HG02970 (cell line): Measurements from ENCODE around the gene TTC34.
"Not testable (repeated sequence)": the region's sequence is repeated elsewhere in the genome, so short reads cannot be mapped to it uniquely, and the experiment has no call there.

Experiments
- ATAC-seq: cut with Tn5 transposase; IDR thresholded peaks from one replicate; pipeline ENCODE4 v1.9.1; 2021; ENCODE audit warnings: mild to moderate bottlenecking, moderate library complexity, moderate number of reproducible peaks; ENCODE audit not compliant: unreplicated experiment, low FRiP score

Gene TTC34

DNA sequence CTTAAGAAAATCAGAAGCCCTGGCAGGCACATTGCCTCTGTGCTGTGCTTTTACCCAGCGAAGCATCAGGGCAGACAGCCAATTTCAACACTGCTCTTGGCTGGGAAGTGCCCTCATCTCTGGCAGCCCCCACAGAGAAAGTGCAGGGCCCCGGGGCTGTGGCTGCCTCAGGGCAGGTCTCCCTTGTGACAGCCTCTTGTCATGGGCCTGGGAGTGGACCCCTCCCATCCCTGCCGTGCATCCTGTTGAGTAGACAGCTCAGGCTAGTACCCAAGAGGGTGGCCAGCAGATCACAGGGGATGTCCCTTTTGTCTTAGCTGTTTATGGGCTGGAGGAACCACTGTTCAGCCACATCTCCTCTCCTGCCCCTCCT is 23.3 kb downstream of the TTC34 start:
- ATAC-seq: no peak

DNA sequence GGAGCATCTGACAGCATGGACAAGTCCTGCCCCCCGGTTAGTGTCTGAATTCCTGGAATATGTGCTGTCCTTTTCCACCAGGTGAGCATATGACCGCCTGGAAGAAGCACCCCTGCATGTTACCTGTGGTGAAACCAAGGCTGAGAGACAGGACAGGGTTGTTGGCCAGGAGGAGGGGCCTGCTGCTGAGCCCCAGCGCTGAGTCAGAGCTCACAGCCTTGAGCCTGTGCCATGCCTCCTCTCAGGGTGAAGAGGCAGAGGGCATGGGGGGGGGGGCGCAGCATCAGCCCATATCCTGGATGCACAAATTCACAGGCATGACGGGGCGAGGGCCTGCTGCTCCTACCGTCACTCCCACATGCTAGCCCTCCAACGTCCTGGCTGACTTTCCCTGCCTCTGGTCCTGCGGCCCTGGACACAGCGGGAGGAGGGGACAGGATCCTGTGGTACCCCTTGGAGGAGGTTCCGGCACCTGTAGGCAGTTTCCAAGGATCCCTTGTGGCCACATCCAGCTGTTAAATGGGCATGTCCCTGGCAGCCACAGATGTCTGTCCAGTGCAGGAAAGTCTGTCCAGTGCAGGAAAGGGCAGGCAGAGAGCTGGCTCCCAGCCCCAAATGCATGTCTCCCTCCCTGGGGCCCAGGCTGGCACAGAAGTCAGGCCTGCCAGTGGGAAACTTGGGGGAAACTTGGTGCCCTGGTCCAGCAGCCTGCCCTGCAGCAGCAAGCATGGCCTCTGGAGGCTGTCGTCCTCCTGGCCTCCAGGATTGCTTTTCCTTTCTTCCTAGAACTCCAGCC is 23.9 kb downstream of the TTC34 start:
- no peak for ATAC-seq

DNA sequence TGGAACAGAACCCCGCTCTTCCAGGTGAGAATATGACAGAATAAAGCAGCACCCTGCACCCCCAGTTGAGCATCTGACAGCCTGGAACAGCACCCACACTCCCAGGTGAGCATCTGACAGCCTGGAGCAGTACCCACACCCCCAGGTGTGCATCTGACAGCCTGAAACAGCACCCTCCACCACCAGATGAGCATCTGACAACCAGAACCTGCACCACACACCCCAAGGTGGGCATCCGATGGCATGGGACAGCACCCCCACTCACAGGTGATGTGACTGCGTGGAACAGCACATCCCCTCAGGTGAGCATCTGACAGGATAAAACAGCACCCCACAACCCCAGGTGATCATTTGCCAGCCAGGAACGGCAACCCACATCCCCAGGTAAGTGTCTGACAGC is 26.2 kb downstream of the TTC34 start:
- not testable (repeated sequence) for ATAC-seq

DNA sequence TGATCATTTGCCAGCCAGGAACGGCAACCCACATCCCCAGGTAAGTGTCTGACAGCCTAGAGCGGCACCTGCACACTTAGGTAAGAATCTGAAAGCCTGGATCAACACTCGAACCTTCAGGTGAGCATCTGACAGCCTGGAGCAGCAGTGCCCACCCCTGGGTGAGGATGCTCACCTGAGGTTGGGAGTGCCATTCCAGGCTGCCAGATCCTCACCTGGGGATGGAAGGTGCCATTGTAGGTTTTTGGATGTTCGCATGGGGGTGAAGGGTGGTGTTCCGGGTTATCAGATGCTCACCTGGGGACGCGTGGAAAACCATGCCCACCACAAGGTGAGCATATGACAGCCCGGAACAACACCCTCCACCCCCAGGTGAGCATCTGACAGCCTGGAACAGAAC is 33.4 kb downstream of the TTC34 start:
- not testable (repeated sequence) for ATAC-seq

DNA sequence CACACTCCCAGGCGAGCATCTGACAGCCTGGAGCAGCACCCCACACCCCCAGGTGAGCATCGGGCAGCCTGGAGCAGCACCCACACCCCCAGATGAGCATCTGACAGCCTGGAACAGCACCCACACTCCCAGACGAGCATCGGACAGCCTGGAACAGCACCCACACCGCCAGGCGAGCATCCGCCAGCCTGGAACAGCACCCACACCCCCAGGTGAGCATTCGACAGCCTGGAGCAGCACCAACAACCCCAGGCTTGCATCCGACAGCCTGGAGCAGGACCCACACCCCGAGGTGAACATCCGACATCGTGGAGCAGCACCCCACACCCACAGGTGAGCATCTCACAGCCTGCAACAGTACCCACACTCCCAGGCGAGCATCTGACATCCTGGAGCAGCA is 42.1 kb downstream of the TTC34 start:
- ATAC-seq: not testable (repeated sequence)

DNA sequence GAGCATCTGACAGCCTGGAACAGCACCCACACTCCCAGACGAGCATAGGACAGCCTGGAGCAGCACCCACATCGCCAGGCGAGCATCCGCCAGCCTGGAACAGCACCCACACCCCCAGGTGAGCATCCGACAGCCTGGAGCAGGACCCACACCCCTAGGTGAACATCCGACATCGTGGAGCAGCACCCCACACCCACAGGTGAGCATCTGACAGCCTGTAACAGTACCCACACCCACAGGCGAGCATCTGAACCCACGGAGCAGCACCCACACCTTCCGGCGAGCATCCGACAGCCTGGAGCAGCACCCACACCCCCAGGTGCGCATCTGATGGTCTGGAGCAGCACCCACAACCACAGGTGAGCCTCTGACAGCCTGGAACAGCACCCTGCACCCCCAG is 44.0 kb downstream of the TTC34 start:
- ATAC-seq: not testable (repeated sequence)

DNA sequence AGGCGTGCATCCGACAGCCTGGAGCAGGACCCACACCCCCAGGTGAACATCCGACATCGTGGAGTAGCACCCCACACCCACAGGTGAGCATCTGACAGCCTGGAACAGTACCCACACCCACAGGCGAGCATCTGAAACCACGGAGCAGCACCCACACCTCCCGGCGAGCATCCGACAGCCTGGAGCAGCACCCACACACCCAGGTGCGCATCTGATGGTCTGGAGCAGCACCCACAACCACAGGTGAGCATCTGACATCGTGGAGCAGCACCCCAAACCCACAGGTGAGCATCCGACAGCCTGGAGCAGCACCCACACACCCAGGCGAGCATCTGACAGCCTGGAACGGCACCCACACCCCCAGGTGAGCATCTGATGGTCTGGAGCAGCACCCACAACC is 46.1 kb downstream of the TTC34 start:
- not testable (repeated sequence) for ATAC-seq

DNA sequence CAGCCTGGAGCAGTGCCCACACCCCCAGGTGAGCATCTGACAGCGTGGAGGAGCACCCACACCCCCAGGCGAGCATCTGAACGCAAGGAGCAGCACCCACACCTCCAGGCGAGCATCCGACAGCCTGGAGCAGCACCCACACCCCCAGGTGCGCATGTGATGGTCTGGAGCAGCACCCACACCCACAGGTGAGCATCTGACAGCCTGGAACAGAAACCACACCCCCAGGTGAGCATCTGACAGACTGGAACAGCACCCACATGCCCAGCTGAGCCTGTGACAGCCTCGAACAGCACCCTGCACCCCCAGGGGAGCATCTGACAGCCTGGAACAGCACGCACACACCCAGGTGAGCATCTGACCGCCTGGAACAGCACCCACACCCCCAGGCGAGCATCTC is 46.9 kb downstream of the TTC34 start:
- ATAC-seq: not testable (repeated sequence)

DNA sequence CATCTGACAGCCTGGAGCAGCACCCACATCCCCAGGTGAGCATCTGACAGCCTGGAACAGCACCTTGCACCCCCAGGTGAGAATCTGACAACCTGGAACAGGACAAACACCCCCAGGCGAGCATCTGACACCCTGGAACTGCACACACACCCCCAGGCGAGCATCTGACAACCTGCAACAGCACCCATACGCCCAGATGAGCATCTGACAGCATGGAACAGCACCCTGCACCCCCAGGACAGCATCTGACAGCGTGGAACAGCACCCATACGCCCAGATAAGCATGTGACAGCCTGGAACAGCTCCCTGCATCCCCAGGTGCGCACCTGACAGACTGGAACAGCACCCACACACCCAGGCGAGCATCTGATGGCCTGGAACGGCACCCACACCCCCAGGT is 49.0 kb downstream of the TTC34 start:
- ATAC-seq: not testable (repeated sequence)

DNA sequence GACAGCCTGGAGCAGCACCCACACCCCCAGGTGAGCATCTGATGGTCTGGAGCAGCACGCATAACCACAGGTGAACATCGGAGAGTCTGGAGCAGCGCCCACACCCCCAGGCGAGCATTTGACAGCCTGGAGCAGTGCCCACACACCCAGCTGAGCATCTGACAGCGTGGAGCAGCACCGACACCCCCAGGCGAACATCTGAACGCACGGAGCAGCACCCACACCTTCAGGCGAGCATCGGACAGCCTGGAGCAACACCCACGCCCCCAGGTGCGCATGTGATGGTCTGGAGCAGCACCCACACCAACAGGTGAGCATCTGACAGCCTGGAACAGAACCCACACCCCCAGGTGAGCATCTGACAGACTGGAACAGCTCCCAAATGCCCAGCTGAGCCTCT is 49.6 kb downstream of the TTC34 start:
- not testable (repeated sequence) for ATAC-seq

DNA sequence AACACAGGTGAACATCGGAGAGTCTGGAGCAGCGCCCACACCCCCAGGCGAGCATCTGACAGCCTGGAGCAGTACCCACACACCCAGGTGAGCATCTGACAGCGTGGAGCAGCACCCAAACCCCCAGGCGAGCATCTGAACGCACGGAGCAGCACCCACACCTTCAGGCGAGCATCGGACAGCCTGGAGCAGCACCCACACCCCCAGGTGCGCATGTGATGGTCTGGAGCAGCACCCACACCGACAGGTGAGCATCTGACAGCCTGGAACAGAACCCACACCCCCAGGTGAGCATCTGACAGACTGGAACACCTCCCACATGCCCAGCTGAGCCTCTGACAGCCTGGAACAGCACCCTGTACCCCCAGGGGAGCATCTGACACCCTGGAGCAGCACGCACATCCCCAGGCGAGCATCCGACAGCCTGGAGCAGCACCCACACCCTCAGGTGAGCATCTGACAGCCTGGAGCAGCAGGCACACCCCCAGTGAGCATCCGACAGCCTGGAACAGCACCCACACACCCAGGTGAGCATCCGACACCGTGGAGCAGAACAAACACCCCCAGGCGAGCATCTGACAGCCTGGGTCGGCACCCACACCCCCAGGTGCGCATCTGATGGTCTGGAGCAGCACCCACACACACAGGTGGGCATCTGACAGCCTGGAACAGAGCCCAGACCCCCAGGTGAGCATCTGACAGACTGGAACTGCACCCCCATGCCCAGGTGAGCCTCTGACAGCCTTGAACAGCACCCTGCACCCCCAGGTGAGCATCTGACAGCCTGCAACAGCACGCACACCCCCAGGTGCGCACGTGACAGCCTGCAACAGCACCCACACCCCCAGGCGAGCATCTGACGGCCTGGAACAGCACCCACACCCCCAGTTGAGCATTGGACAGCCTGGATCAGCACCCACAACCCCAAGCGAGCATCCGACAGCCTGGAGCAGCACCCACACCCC is 50.4 kb downstream of the TTC34 start:
- ATAC-seq: not testable (repeated sequence)

DNA sequence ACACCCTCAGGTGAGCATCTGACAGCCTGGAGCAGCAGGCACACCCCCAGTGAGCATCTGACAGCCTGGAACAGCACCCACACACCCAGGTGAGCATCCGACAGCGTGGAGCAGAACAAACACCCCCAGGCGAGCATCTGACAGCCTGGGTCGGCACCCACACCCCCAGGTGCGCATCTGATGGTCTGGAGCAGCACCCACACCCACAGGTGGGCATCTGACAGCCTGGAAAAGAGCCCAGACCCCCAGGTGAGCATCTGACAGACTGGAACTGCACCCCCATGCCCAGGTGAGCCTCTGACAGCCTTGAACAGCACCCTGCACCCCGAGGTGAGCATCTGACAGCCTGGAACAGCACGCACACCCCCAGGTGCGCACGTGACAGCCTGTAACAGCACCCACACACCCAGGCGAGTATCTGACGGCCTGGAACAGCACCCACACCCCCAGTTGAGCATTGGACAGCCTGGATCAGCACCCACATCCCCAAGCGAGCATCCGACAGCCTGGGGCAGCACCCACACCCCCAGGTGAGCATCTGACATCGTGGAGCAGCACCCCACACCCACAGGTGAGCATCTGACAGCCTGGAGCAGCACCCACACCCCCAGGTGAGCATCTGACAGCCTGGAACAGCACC is 51.3 kb downstream of the TTC34 start:
- ATAC-seq: not testable (repeated sequence)

DNA sequence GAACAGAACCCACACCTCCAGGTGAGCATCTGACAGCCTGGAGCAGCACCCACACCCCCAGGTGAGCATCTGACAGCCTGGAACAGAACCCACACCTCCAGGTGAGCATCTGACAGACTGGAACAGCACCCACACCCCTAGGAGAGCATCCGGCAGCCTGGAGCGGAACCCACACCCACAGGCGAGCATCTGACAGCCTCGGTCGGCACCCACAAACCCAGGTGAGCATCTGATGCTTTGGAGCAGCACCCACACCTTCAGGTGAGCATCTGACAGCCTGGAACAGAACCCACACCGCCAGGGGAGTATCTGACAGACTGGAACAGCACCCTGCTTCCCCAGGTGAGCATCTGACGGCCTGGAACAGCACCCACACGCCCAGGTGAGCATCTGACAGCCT is 52.9 kb downstream of the TTC34 start:
- not testable (repeated sequence) for ATAC-seq

DNA sequence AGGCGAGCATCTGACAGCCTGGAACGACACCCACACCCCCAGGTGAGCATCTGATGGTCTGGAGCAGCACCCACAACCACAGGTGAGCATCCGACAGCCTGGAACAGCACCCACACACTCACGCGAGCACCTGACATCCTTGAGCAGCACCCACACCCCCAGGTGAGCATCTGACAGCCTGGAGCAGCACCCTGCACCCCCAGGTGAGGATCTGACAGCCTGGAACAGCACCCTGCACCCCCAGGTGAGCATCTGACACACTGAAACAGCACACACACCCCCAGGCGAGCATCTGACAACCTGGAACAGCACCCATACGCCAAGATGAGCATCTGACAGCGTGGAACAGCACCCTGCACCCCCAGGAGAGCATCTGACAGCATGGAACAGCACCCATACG is 106.7 kb downstream of the TTC34 start:
- ATAC-seq: not testable (repeated sequence)

DNA sequence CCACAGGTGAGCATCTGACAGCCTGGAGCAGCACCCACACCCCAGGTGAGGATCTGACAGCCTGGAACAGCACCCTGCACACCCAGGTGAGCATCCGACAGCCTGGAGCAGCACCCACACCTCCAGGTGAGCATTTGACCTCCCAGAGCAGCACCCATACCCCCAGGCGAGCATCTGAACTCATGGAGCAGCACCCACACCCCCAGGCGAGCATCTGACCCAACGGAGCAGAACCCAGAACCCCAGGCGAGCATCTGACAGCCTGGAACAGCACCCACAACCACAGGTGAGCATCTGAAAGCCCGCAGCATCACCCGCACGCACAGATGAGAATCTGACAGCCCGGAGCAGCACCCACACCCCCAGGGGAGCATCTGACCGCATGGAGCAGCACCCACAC is 111.3 kb downstream of the TTC34 start:
- ATAC-seq: not testable (repeated sequence)

DNA sequence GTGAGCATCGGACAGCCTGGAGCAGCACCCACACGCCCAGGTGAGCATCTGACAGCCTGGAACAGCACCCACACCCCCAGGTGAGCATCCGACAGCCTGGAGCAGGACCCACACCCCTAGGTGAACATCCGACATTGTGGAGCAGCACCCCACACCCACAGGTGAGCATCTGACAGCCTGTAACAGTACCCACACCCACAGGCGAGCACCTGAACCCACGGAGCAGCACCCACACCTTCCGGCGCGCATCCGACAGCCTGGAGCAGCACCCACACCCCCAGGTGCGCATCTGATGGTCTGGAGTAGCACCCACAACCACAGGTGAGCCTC is 113.2 kb downstream of the TTC34 start:
- not testable (repeated sequence) for ATAC-seq

DNA sequence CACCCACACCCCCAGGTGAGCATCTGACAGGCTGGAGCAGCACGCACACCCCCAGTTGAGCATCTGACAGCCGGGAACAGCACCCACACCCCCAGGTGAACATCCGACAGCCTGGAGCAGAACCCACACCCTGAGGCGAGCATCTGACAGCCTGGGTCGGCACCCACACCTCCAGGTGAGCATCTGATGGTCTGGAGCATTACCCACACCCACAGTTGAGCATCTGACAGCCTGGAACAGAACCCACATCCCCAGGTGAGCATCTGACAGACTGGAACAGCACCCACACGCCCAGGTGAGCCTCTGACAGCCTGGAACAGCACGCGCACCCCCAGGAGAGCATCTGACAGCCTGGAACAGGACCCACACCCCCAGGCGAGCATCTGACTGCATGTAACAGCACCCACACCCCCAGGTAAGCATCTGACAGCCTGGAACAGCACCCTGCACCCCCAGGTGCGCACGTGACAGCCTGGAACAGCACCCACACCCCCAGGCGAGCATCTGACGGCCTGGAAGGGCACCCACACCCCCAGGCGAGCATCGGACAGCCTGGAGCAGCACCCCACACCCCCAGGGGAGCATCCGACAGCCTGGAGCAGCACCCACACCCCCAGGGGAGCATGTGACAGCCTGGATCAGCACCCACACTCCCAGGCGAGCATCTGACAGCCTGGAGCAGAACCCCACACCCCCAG is 113.7 kb downstream of the TTC34 start:
- ATAC-seq: not testable (repeated sequence)

DNA sequence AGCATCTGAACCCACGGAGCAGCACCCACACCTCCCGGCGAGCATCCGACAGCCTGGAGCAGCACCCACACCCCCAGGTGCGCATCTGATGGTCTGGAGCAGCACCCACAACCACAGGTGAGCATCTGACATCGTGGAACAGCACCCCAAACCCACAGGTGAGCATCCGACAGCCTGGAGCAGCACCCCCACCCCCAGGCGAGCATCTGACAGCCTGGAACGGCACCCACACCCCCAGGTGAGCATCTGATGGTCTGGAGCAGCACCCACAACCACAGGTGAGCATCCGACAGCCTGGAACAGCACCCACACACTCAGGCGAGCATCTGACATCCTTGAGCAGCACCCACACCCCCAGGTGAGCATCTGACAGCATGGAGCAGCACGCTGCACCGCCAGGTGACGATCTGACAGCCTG is 114.3 kb downstream of the TTC34 start:
- ATAC-seq: not testable (repeated sequence)

DNA sequence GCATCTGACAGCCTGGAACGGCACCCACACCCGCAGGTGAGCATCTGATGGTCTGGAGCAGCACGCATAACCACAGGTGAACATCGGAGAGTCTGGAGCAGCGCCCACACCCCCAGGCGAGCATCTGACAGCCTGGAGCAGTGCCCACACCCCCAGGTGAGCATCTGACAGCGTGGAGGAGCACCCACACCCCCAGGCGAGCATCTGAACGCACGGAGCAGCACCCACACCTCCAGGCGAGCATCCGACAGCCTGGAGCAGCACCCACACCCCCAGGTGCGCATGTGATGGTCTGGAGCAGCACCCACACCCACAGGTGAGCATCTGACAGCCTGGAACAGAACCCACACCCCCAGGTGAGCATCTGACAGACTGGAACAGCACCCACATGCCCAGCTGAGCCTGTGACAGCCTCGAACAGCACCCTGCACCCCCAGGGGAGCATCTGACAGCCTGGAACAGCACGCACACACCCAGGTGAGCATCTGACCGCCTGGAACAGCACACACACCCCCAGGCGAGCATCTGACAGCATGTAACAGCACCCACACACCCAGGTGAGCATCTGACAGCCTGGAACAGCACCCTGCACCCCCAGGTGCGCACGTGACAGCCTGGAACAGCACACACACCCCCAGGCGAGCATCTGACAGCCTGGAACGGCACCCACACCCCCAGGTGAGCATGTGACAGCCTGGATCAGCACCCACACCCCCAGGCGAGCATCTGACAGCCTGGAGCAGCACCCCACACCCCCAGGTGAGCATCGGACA is 115.2 kb downstream of the TTC34 start:
- not testable (repeated sequence) for ATAC-seq

DNA sequence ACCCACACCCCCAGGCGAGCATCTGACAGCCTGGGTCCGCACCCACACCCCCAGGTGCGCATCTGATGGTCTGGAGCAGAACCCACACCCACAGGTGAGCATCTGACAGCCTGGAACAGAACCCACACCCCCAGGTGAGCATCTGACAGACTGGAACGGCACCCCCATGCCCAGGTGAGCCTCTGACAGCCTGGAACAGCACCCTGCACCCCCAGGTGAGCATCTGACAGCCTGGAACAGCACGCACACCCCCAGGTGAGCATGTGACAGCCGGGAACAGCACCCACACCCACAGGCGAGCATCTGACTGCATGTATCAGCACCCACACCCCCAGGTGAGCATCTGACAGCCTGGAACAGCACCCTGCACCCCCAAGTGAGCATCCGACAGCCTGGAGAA is 115.8 kb downstream of the TTC34 start:
- ATAC-seq: not testable (repeated sequence)
